Ishikawa (cell line): ENCODE measurements around the gene GSTT2.

ENCODE experiments used
- CEBPB ChIP-seq: IDR thresholded peaks from 2 replicates; pipeline ENCODE4 v1.6.1; 2012
- EP300 ChIP-seq: IDR thresholded peaks from 2 replicates; pipeline ENCODE4 v1.6.1; 2012; ENCODE audit warnings: borderline replicate concordance
- RAD21 ChIP-seq: IDR thresholded peaks from 2 replicates; pipeline ENCODE4 v1.6.1; 2012; ENCODE audit warnings: low read depth
- TAF1 ChIP-seq: IDR thresholded peaks from 2 replicates; pipeline ENCODE4 v1.6.1; 2012; ENCODE audit warnings: low read depth, mild to moderate bottlenecking
- YY1 ChIP-seq: IDR thresholded peaks from 2 replicates; pipeline ENCODE4 v1.6.1; 2012; ENCODE audit warnings: low read depth
- TF ChIP-seq, protein P1 (sequence below): IDR thresholded peaks from 2 replicates; pipeline ENCODE4 v1.6.1; 2012

DNA sequence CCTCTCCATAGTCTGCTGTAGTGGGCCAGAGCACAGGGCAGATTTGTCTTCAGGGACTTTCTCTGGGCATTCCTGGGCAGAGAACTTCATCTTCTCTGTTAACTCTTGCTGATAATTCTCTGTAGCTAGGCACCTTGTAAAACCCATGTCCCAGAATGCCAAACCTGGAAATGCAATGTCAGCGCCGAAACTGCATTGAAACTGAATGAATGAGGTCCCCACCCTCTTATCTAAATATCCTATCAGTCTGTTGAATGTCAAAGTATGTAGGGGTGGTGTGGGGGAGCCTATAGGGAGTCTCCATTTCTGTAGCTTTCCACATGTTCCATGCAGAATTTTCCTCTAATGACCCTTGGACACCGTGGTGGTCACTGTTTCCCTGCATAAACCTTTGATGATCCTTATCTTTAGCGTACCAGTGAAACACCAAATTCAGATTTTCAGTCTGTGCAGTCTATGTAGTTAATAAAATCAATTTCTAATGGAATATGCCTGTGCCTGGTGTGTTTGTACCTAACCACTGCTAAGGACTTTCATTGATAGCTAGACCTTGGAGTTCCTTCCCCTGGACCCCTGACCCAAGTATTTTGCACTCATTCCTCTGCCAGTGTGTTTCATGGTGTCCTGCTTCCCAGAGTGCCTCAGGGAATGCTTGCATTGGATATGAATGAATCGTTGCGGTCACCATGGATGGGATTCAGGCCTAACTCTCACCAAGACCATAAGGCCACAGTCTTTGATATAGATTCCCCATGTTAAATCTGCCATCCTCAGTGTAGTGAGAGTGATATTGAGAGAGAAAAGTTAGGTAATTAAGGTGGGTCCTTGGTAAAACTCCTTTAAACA is 28.7 kb downstream of the GSTT2 start:
- TF ChIP-seq YY1 = no peak
- no peak for TF ChIP-seq EP300
- no peak for TF ChIP-seq RAD21
- no peak for TF ChIP-seq TAF1
- TF ChIP-seq, protein P1, sequence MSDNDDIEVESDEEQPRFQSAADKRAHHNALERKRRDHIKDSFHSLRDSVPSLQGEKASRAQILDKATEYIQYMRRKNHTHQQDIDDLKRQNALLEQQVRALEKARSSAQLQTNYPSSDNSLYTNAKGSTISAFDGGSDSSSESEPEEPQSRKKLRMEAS = no peak
- no peak for TF ChIP-seq CEBPB
